Measurements from ENCODE around the gene TEX52. TPM values are rescaled to one million over a fixed set of nuclear protein-coding genes. Genes with fewer than 3 reads are reported as not detected.

The TEX52 gene
- total RNA-seq, 4 donors from 2014 or later: not detected

- no peak for TF ChIP-seq CTCF (IDR thresholded peaks at IDR 0.05; ENCODE audit: low read depth)
Observed at GRCh38 chr12:2826721-2827515, 29.9 kb downstream of the TEX52 start.

- no peak for TF ChIP-seq CTCF (IDR thresholded peaks at IDR 0.05; ENCODE audit: low read depth)
Observed at GRCh38 chr12:2826036-2826435, 30.8 kb downstream of the TEX52 start.

- no peak for TF ChIP-seq CTCF (IDR thresholded peaks at IDR 0.05; ENCODE audit: low read depth)
Observed at GRCh38 chr12:2825132-2825531, 31.7 kb downstream of the TEX52 start.

- no peak for TF ChIP-seq CTCF (IDR thresholded peaks at IDR 0.05; ENCODE audit: low read depth)
Observed at GRCh38 chr12:2824541-2824940, 32.3 kb downstream of the TEX52 start.

GRCh38 chr12:2823483-2823882 lies 33.4 kb downstream of the TEX52 start:
- no peak for TF ChIP-seq CTCF (IDR thresholded peaks at IDR 0.05; ENCODE audit: low read depth)

- TF ChIP-seq CTCF (IDR thresholded peaks at IDR 0.05; ENCODE audit: low read depth): no peak
Observed at GRCh38 chr12:2820432-2820831, 36.4 kb downstream of the TEX52 start.

- TF ChIP-seq CTCF (IDR thresholded peaks at IDR 0.05; ENCODE audit: low read depth): no peak
Observed at GRCh38 chr12:2819810-2820209, 37.0 kb downstream of the TEX52 start.
